Ishikawa (cell line): Measurements from ENCODE around the gene MORC2.

Experiments
- CEBPB ChIP-seq: IDR thresholded peaks from 2 replicates; pipeline ENCODE4 v1.6.1; 2012
- CREB1 ChIP-seq: IDR thresholded peaks from 2 replicates; pipeline ENCODE4 v1.6.1; 2012; ENCODE audit warnings: low read depth
- EGR1 ChIP-seq: IDR thresholded peaks from 2 replicates; pipeline ENCODE4 v1.6.1; 2012
- EP300 ChIP-seq: IDR thresholded peaks from 2 replicates; pipeline ENCODE4 v1.6.1; 2012; ENCODE audit warnings: borderline replicate concordance
- FOXM1 ChIP-seq: IDR thresholded peaks from 2 replicates; pipeline ENCODE4 v1.6.1; 2012; ENCODE audit warnings: low read depth, borderline replicate concordance
- MAX ChIP-seq: IDR thresholded peaks from 2 replicates; pipeline ENCODE4 v1.6.1; 2012
- NFIC ChIP-seq: IDR thresholded peaks from 2 replicates; pipeline ENCODE4 v1.6.1; 2012
- RAD21 ChIP-seq: IDR thresholded peaks from 2 replicates; pipeline ENCODE4 v1.6.1; 2012; ENCODE audit warnings: low read depth
- REST ChIP-seq: IDR thresholded peaks from 2 replicates; pipeline ENCODE4 v1.6.1; 2012; ENCODE audit warnings: low read depth, mild to moderate bottlenecking
- TAF1 ChIP-seq: IDR thresholded peaks from 2 replicates; pipeline ENCODE4 v1.6.1; 2012; ENCODE audit warnings: low read depth, mild to moderate bottlenecking
- TCF12 ChIP-seq: IDR thresholded peaks from 2 replicates; pipeline ENCODE4 v1.6.1; 2012; ENCODE audit warnings: low read depth
- TEAD4 ChIP-seq: IDR thresholded peaks from 2 replicates; pipeline ENCODE4 v1.6.1; 2012
- USF1 ChIP-seq: IDR thresholded peaks from 2 replicates; pipeline ENCODE4 v1.6.1; 2012
- YY1 ChIP-seq: IDR thresholded peaks from 2 replicates; pipeline ENCODE4 v1.6.1; 2012; ENCODE audit warnings: low read depth
- ZBTB7A ChIP-seq: IDR thresholded peaks from 2 replicates; pipeline ENCODE4 v1.6.1; 2012; ENCODE audit warnings: low read depth

MORC2 gene

GRCh38 chr22:30920407-30920806 lies 48.2 kb downstream of the MORC2 start:
- TF ChIP-seq TEAD4 = no peak
- TF ChIP-seq REST = no peak
- TF ChIP-seq RAD21 = peak; percentile 81
- TF ChIP-seq NFIC = no peak

- TF ChIP-seq MAX (no peak), EGR1 (no peak), TEAD4 (no peak), ZBTB7A (no peak), EP300 (no peak), FOXM1 (no peak), TAF1 (no peak), YY1 (no peak)
Observed at GRCh38 chr22:30919973-30920372, 48.6 kb downstream of the MORC2 start.

GRCh38 chr22:30918761-30919160 lies 49.8 kb downstream of the MORC2 start:
- TF ChIP-seq ZBTB7A (no peak), REST (no peak), TCF12 (no peak), CREB1 (no peak), RAD21 (no peak), NFIC (no peak), FOXM1 (no peak), YY1 (no peak)

GRCh38 chr22:30910358-30910757 lies 58.2 kb downstream of the MORC2 start:
- TF ChIP-seq ZBTB7A (no peak), TCF12 (no peak), REST (no peak), EP300 (no peak), TEAD4 (no peak), EGR1 (no peak)

GRCh38 chr22:30909306-30909705 lies 59.3 kb downstream of the MORC2 start:
- TF ChIP-seq ZBTB7A (no peak), RAD21 (no peak), TCF12 (no peak), TEAD4 (no peak), TAF1 (no peak), CEBPB (no peak), YY1 (no peak), EGR1 (no peak), CREB1 (no peak), FOXM1 (no peak), NFIC (no peak), USF1 (no peak), REST (no peak), MAX (no peak), EP300 (no peak)
